Measurements from ENCODE around the gene EPB41L3.

DNA sequence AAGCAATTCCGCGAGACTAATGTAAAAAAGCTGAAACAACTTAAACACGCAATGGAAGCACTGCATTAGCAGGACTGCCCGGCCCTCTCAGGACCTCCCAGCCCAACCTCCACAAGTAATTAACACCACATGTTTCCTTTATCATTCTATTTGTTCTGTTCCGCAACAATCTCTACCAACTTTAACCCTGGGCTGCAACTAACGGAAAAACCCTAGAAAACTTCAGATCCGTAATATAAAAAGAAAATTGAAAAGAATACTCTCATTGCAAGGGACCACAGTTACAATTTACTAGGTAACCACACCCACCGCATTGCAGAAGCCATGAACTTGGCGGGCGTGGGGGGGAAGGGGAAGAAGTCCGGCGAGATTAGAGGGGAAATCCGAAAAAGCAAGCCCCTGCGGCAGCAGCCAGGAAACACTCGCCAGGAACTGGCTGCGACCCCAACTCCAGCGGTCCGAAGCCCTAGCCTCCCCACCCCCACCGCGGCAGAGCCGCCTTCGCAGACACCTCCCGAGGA lies 1.2 kb downstream of the EPB41L3 start:
- TF ChIP-seq POLR2AphosphoS5 (IDR thresholded peaks at IDR 0.05; ENCODE audit: low read depth, low read length) (no peak), SIN3A (IDR thresholded peaks at IDR 0.05; ENCODE audit: borderline replicate concordance, insufficient read depth, low read length) (no peak), TAF1 (IDR thresholded peaks at IDR 0.05; ENCODE audit: borderline replicate concordance, insufficient read depth, low read length) (no peak)

Data from PFSK-1 (cell line).